IPS DF 4.7 (cell line): Measurements from ENCODE around the gene ZNF322.
A peak's percentile ranks its signal among the peaks of the same experiment; 100 is the strongest.

ENCODE experiments used
- DNase-seq: peaks from one replicate; pipeline ENCODE4 v3.0.0-alpha.2; 2013; ENCODE audit warnings: low spot score; ENCODE audit errors: extremely low read depth

ZNF322 gene

GRCh38 chr6:26613689-26614683 is 45.6 kb downstream of the ZNF322 start:
- no peak for DNase-seq

- no peak for DNase-seq
Observed at GRCh38 chr6:26613201-26613600, 46.3 kb downstream of the ZNF322 start.

GRCh38 chr6:26611599-26611998 is 47.9 kb downstream of the ZNF322 start:
- no peak for DNase-seq

- DNase-seq = no peak
Observed at GRCh38 chr6:26609463-26609862, 50.1 kb downstream of the ZNF322 start.

GRCh38 chr6:26607434-26608230 is 51.9 kb downstream of the ZNF322 start:
- DNase-seq = no peak

GRCh38 chr6:26604797-26605196 is 54.7 kb downstream of the ZNF322 start:
- DNase-seq = no peak

GRCh38 chr6:26604026-26604425 is 55.5 kb downstream of the ZNF322 start:
- no peak for DNase-seq

- no peak for DNase-seq
Observed at GRCh38 chr6:26602262-26602661, 57.3 kb downstream of the ZNF322 start.

GRCh38 chr6:26600759-26601158 is 58.8 kb downstream of the ZNF322 start:
- DNase-seq = no peak

- no peak for DNase-seq
Observed at GRCh38 chr6:26599591-26599990, 60.0 kb downstream of the ZNF322 start.

- DNase-seq = no peak
Observed at GRCh38 chr6:26599134-26599533, 60.4 kb downstream of the ZNF322 start.

GRCh38 chr6:26598267-26598666 is 61.3 kb downstream of the ZNF322 start:
- no peak for DNase-seq

GRCh38 chr6:26597821-26598220 is 61.7 kb downstream of the ZNF322 start:
- DNase-seq = no peak

GRCh38 chr6:26597389-26597766 is 62.2 kb downstream of the ZNF322 start:
- DNase-seq = no peak

GRCh38 chr6:26596579-26597388 is 62.8 kb downstream of the ZNF322 start, which contains the start of gene ABT1:
ABT1 (plus strand) TSS chr6:26596953; CDS start chr6:26596983, 30 bp downstream.
- DNase-seq = peak; percentile 90

GRCh38 chr6:26595669-26596269 is 63.8 kb downstream of the ZNF322 start:
- DNase-seq = no peak

GRCh38 chr6:26594730-26595632 is 64.6 kb downstream of the ZNF322 start:
- no peak for DNase-seq

GRCh38 chr6:26594131-26594498 is 65.4 kb downstream of the ZNF322 start:
- no peak for DNase-seq

GRCh38 chr6:26593278-26594130 is 66.0 kb downstream of the ZNF322 start:
- no peak for DNase-seq
